ENCODE data around the gene CRMP1.

DNA sequence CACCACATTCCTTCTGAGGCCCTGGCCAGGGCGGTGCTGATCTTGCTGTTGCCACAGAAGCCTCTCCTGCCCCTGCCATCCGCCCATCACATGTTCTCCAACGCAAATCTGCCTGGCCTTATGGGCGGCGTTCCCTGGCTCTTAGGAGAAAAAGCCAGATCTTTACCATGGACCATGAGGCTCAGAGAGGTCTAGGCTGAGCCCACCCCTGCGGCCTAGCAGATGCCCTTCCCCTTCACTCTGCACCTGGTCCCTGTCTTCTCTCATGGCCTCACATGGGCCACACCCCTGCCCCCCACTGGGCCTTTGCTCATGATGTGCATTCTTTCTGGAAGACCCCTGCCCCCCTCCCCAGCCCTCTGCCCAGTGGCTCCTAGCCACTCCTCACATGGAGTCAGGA, 78.5 kb downstream of the CRMP1 start:
- TF ChIP-seq, protein P1, sequence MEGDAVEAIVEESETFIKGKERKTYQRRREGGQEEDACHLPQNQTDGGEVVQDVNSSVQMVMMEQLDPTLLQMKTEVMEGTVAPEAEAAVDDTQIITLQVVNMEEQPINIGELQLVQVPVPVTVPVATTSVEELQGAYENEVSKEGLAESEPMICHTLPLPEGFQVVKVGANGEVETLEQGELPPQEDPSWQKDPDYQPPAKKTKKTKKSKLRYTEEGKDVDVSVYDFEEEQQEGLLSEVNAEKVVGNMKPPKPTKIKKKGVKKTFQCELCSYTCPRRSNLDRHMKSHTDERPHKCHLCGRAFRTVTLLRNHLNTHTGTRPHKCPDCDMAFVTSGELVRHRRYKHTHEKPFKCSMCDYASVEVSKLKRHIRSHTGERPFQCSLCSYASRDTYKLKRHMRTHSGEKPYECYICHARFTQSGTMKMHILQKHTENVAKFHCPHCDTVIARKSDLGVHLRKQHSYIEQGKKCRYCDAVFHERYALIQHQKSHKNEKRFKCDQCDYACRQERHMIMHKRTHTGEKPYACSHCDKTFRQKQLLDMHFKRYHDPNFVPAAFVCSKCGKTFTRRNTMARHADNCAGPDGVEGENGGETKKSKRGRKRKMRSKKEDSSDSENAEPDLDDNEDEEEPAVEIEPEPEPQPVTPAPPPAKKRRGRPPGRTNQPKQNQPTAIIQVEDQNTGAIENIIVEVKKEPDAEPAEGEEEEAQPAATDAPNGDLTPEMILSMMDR (optimal IDR thresholded peaks at IDR 0.05 in 1 of 3, IDR thresholded peaks at IDR 0.05 in 1 of 3, conservative IDR thresholded peaks at IDR 0.05 in 1 of 3; ENCODE audit: extremely low read depth in 1 of 3, insufficient read depth in 2 of 3, low read length in 3 of 3): no peak
- TF ChIP-seq EZH2 (IDR thresholded peaks at IDR 0.05; ENCODE audit: low read length): no peak

Data from keratinocyte (primary cell).